ENCODE results near the gene KAZN. TPM values are rescaled to one million over a fixed set of nuclear protein-coding genes. Genes with fewer than 3 reads are reported as not detected.

The KAZN gene
- total and polyA plus RNA-seq, 2 of the 8 experiments (the other 6 are each of a cell fraction or from before 2014, with no cell fraction given) = 3.7 to 11.8 TPM

GRCh38 chr1:14954930-14955329, 356.4 kb downstream of the KAZN start:
- no peak overlapping the region for H3K4me2 ChIP-seq (ENCODE audit: insufficient read depth in 1 of 2, low read depth in 2 of 2, low read length in 2 of 2)
- H3K23ac ChIP-seq (ENCODE audit: insufficient read length) = no peak overlapping the region
- no peak overlapping the region for H4K5ac ChIP-seq (ENCODE audit: insufficient read length, low read depth, low read length)
- H3K4ac ChIP-seq (replicated peaks; ENCODE audit: insufficient read length, low read depth, low read length) = no peak overlapping the region
- H4K8ac ChIP-seq (ENCODE audit: extremely low read depth, insufficient read depth, low read length) = no peak overlapping the region
- no peak overlapping the region for H2BK15ac ChIP-seq (ENCODE audit: low read length)
- H3K9me3 ChIP-seq (ENCODE audit: insufficient read depth in 2 of 2, low read depth in 1 of 2, low read length in 1 of 2) = peaks cover 0 to 7% of the 10 kb centered on the region in 2 experiments; a peak in 2 of 4 replicates
- no peak overlapping the region for H3K18ac ChIP-seq (ENCODE audit: extremely low read depth, low read length)
- peaks cover 2 to 7% (median 5%) of the 10 kb centered on the region in 4 experiments; a peak in 6 of 7 replicates for H3K4me1 ChIP-seq (replicated peaks in 1 of 4; ENCODE audit: control insufficient read depth in 3 of 4, insufficient read depth in 4 of 4, low read length in 3 of 4)
- H3K56ac ChIP-seq (replicated peaks; ENCODE audit: insufficient read length, low read depth, low read length) = no peak overlapping the region
- no peak overlapping the region for H2BK20ac ChIP-seq (ENCODE audit: low read length)
- H2BK12ac ChIP-seq (ENCODE audit: low read depth, low read length) = no peak overlapping the region
- H3K36me3 ChIP-seq (ENCODE audit: control insufficient read depth in 2 of 4, insufficient read depth in 4 of 4, low read length in 3 of 4) = no peaks in the 10 kb centered on the region
- H3K79me2 ChIP-seq (ENCODE audit: control insufficient read depth in 1 of 2, insufficient read depth in 2 of 2, low read length in 2 of 2) = no peaks in the 10 kb centered on the region
- no peak overlapping the region for H3K27ac ChIP-seq (ENCODE audit: low read depth, low read length)
- no peaks in the 10 kb centered on the region for H3K27me3 ChIP-seq (replicated peaks in 1 of 4; ENCODE audit: control insufficient read depth in 3 of 4, extremely low read depth in 1 of 4, insufficient read depth in 3 of 4, low read length in 3 of 4)
- FAIRE-seq (no peak), DNase-seq (ENCODE audit: low read depth in 1 of 2, low spot score in 2 of 2) (no peak)
- peaks cover 0 to 7% of the 10 kb centered on the region in 2 experiments for H4K20me1 ChIP-seq (replicated peaks in 1 of 2; ENCODE audit: control insufficient read depth in 1 of 2, insufficient read depth in 2 of 2, low read length in 2 of 2)
- no peak overlapping the region for H2AFZ ChIP-seq (ENCODE audit: low read length)
- H3K79me1 ChIP-seq (ENCODE audit: low read depth, low read length) = no peaks in the 10 kb centered on the region
- POLR2A ChIA-PET (ENCODE audit: partially characterized antibody) = no interaction called here
- CTCF ChIA-PET (ENCODE audit: partially characterized antibody) = interaction anchor here (0.9 kb wide), 1 partner anchor 28 kb away, joined by 4 read pairs; no protein-coding TSS in a partner anchor
- no peak overlapping the region for H4K91ac ChIP-seq (replicated peaks; ENCODE audit: insufficient read length, low read length)
- no peak overlapping the region for H3K9ac ChIP-seq (replicated peaks in 1 of 4; ENCODE audit: extremely low read depth in 1 of 4, low read depth in 3 of 4, low read length in 3 of 4)
- WGBS, 2 experiments (ENCODE audit: extremely low coverage in 1 of 2, insufficient coverage in 1 of 2, insufficient read length in 1 of 2, insufficient replicate concordance in 2 of 2, low coverage in 1 of 2, low lambda C conversion rate in 2 of 2, missing lambda C conversion rate in 1 of 2) = 86% methylated on average over 10 of the region's 10 CpGs; no CpG with 5 or more reads in 1 of the 2 experiments
- no peak overlapping the region for H2BK120ac ChIP-seq (replicated peaks; ENCODE audit: low read depth, low read length)
- H3K14ac ChIP-seq (ENCODE audit: insufficient read length) = no peak overlapping the region
- H3K23me2 ChIP-seq (ENCODE audit: low read depth, low read length) = no peaks in the 10 kb centered on the region
- H3K4me3 ChIP-seq (ENCODE audit: extremely low read depth in 1 of 4, insufficient read depth in 2 of 4, low read depth in 3 of 4, low read length in 4 of 4) = no peak overlapping the region
- no peak overlapping the region for H2BK5ac ChIP-seq (ENCODE audit: low read depth, low read length)
- H2AK5ac ChIP-seq (ENCODE audit: low read depth, low read length) = no peak overlapping the region
- no peak for TF ChIP-seq NANOG (IDR thresholded peaks at IDR 0.05; ENCODE audit: insufficient read depth, low read depth, low read length, poor library complexity, severe bottlenecking)
- no peak for TF ChIP-seq SUZ12 (IDR thresholded peaks at IDR 0.05; ENCODE audit: low read length)
- TF ChIP-seq POLR2A (IDR thresholded peaks at IDR 0.05; ENCODE audit: control extremely low read depth in 1 of 2, low read depth in 2 of 2, low read length in 2 of 2) = no peak
- no peak for TF ChIP-seq TBP (IDR thresholded peaks at IDR 0.05; ENCODE audit: low read depth, low read length)
